ENCODE measurements around the gene KCNIP4. TPM values are rescaled to one million over a fixed set of nuclear protein-coding genes. Genes with fewer than 3 reads are reported as not detected.

Gene KCNIP4
- total and polyA plus RNA-seq, 11 donors = 0.19 TPM; not detected in 10

GRCh38 chr4:21469438-21470300 is 478.9 kb downstream of the KCNIP4 start:
- ATAC-seq (no peak), DNase-seq (no peak)
- no peaks in the 10 kb centered on the region for H3K36me3 ChIP-seq
- H3K27ac ChIP-seq = no peak overlapping the region
- H3K9me3 ChIP-seq = peaks cover 0 to 7% (median 0%) of the 10 kb centered on the region in 12 donors
- no peaks in the 10 kb centered on the region for H3K4me1 ChIP-seq
- no peak overlapping the region for H3K4me3 ChIP-seq
- 40 to 46% (median 42%) methylated on average over 9 of the region's 9 CpGs for WGBS, 4 donors
- no peaks in the 10 kb centered on the region for H3K27me3 ChIP-seq
- TF ChIP-seq POLR2A (IDR thresholded peaks at IDR 0.05) = no peak
- TF ChIP-seq CTCF (IDR thresholded peaks at IDR 0.05) = peak in 8 of 12 donors; percentile 8 to 47 (median 30)
- intact Hi-C loops (cut with DNase I) = loop anchor here in 3 of 10 donors (5.0 to 10.0 kb wide), 2 partner anchors 695 to 697 kb away; no protein-coding TSS in a partner anchor

- DNase-seq = no peak
- Histone ChIP-seq H3K27me3 (no peaks in the 10 kb centered on the region), H3K27ac (no peak overlapping the region), H3K4me3 (no peak overlapping the region), H3K36me3 (no peaks in the 10 kb centered on the region), H3K9me3 (peaks cover 0 to 16% (median 0%) of the 10 kb centered on the region in 12 donors), H3K4me1 (no peaks in the 10 kb centered on the region)
- ATAC-seq = no peak
- intact Hi-C loops (cut with DNase I) = loop anchor here in 3 of 10 donors (5.0 to 10.0 kb wide), 2 partner anchors 693 to 695 kb away; no protein-coding TSS in a partner anchor
- TF ChIP-seq CTCF (IDR thresholded peaks at IDR 0.05) (no peak), POLR2A (IDR thresholded peaks at IDR 0.05) (no peak)
- 61 to 70% (median 69%) methylated on average over 4 of the region's 4 CpGs for WGBS, 4 donors
Observed at GRCh38 chr4:21467551-21467950, 481.0 kb downstream of the KCNIP4 start.

GRCh38 chr4:21457086-21457840 is 491.3 kb downstream of the KCNIP4 start:
- Histone ChIP-seq H3K4me1 (no peaks in the 10 kb centered on the region), H3K9me3 (no peaks in the 10 kb centered on the region), H3K27ac (no peak overlapping the region), H3K27me3 (no peaks in the 10 kb centered on the region), H3K4me3 (no peak overlapping the region), H3K36me3 (no peaks in the 10 kb centered on the region)
- DNase-seq (no peak), ATAC-seq (no peak)
- intact Hi-C loops (cut with DNase I) = no loop called here
- TF ChIP-seq POLR2A (IDR thresholded peaks at IDR 0.05) (no peak), CTCF (IDR thresholded peaks at IDR 0.05) (no peak)
- WGBS, 4 donors = 70 to 81% (median 74%) methylated on average over 6 of the region's 6 CpGs

GRCh38 chr4:21454831-21455230 is 493.7 kb downstream of the KCNIP4 start:
- Histone ChIP-seq H3K9me3 (no peaks in the 10 kb centered on the region), H3K4me3 (no peak overlapping the region), H3K4me1 (no peaks in the 10 kb centered on the region), H3K27me3 (no peaks in the 10 kb centered on the region), H3K36me3 (no peaks in the 10 kb centered on the region), H3K27ac (no peak overlapping the region)
- 19 to 54% (median 33%) methylated on average over 1 of the region's 1 CpG for WGBS, 4 donors
- no peak for ATAC-seq
- no peak for DNase-seq
- intact Hi-C loops (cut with DNase I) = no loop called here
- TF ChIP-seq POLR2A (IDR thresholded peaks at IDR 0.05) = no peak
- TF ChIP-seq CTCF (IDR thresholded peaks at IDR 0.05) = no peak

Data from heart left ventricle (tissue), 16 donors.